ENCODE data around the gene ATRX.
"Not testable (repeated sequence)": the region's sequence is repeated elsewhere in the genome, so short reads cannot be mapped to it uniquely, and the experiment has no call there.

The ATRX gene

GRCh38 chrX:77528034-77528433 lies 258.0 kb downstream of the ATRX start:
- H3K4me3 ChIP-seq: no peak overlapping the region
- TF ChIP-seq, protein P1, sequence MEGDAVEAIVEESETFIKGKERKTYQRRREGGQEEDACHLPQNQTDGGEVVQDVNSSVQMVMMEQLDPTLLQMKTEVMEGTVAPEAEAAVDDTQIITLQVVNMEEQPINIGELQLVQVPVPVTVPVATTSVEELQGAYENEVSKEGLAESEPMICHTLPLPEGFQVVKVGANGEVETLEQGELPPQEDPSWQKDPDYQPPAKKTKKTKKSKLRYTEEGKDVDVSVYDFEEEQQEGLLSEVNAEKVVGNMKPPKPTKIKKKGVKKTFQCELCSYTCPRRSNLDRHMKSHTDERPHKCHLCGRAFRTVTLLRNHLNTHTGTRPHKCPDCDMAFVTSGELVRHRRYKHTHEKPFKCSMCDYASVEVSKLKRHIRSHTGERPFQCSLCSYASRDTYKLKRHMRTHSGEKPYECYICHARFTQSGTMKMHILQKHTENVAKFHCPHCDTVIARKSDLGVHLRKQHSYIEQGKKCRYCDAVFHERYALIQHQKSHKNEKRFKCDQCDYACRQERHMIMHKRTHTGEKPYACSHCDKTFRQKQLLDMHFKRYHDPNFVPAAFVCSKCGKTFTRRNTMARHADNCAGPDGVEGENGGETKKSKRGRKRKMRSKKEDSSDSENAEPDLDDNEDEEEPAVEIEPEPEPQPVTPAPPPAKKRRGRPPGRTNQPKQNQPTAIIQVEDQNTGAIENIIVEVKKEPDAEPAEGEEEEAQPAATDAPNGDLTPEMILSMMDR (IDR thresholded peaks at IDR 0.05): no peak

GRCh38 chrX:77527233-77528001 lies 258.6 kb downstream of the ATRX start:
- no peak for DNase-seq (ENCODE audit: low spot score)
- TF ChIP-seq, protein P1 (IDR thresholded peaks at IDR 0.05): no peak
- no peak overlapping the region for H3K27ac ChIP-seq
- peak overlapping the region; percentile 27 for H3K4me3 ChIP-seq

More at GRCh38 chrX:77528034-77528433, 258.0 kb downstream of the ATRX start:
- no peak for DNase-seq (ENCODE audit: low spot score)
- H3K27ac ChIP-seq: no peak overlapping the region

DNA sequence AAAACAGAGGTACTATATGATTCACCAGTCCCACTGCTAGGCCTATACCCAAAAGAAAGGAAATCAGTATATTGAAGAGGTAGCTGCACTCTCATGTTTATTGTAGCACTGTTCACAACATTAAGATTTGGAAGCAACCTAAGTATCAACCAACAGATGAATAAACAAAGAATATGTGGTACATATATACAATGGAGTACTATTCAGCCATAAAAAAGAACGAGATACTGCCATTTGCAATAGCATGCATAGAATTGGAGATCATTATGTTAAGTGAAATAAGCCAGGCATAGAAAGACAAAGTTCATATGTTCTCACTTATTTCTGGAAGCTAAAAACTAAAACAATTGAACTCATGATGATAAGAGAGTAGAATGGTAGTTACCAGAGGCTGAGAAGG lies 266.3 kb downstream of the ATRX start:
- TF ChIP-seq, protein P1 (IDR thresholded peaks at IDR 0.05): no peak
- no peak for DNase-seq (ENCODE audit: low spot score)
- Histone ChIP-seq H3K4me3 (no peak overlapping the region), H3K27ac (no peak overlapping the region)

GRCh38 chrX:77514177-77514576 lies 271.8 kb downstream of the ATRX start:
- Histone ChIP-seq H3K4me3 (no peak overlapping the region), H3K27ac (no peak overlapping the region)
- TF ChIP-seq, protein P1 (IDR thresholded peaks at IDR 0.05): no peak
- DNase-seq (ENCODE audit: low spot score): no peak

DNA sequence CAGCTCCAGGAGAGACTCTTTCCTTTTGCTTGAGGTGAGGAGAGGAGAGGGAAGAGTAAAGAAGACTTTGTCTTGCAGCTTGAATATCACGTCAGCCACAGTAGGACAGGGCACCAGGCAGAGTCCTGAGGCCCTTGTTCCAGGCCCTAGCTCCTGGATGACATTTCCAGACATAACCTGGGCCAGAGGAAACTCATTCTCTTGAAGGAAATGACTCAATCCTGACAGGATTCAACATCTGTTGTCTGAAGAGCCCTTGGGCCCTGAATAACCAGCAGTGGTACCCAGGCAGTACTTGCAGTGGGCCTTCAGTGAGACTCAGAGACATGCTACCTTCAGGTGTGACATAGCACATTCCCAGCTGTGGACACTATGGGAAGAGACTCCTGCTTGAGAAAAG lies 276.0 kb downstream of the ATRX start:
- DNase-seq (ENCODE audit: low spot score): no peak
- no peak overlapping the region for H3K4me3 ChIP-seq

GRCh38 chrX:77505227-77505626 lies 280.8 kb downstream of the ATRX start:
- Histone ChIP-seq H3K4me3 (no peak overlapping the region), H3K27ac (no peak overlapping the region)
- TF ChIP-seq, protein P1 (IDR thresholded peaks at IDR 0.05): no peak
- no peak for DNase-seq (ENCODE audit: low spot score)

More for the DNA sequence above, 276.0 kb downstream of the ATRX start:
- no peak overlapping the region for H3K27ac ChIP-seq
- TF ChIP-seq, protein P1 (IDR thresholded peaks at IDR 0.05): no peak

DNA sequence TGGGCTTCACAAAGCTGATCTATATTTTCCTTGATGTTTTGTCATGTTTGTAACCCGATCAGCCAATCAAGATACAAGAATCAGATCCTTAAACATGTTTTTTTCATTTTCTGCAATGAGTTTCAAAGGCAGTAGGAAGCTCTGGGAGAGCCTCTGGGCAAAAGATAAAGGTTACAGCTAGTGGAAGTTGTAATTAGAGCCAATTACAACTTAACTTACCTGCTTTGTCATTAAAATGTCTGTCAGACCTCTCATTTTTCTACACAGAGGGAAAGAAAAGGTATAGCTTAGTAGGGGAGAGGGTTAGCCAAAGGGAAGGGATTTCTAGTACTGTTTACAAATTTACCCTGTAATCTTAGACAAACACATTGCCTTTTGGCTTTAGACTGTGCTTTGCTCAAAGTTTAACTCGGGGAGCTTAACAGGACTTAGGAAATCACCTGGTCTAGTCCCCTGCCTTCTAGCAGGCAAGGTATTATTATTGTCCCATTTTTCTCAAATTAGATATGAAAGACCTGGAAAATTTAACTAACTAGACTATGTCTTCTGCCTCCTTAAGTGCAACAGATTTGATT lies 283.0 kb downstream of the ATRX start:
- TF ChIP-seq, protein P1 (IDR thresholded peaks at IDR 0.05): no peak
- no peak for DNase-seq (ENCODE audit: low spot score)
- Histone ChIP-seq H3K27ac (no peak overlapping the region), H3K4me3 (no peak overlapping the region)

- DNase-seq (ENCODE audit: low spot score); H3K4me3 ChIP-seq; H3K27ac ChIP-seq: not testable (repeated sequence)
Measured at GRCh38 chrX:77500164-77500563, 285.9 kb downstream of the ATRX start.
